DND-41 (cell line): ENCODE measurements around the gene SUCLG2.

Source experiments
- EZH2 ChIP-seq: IDR thresholded peaks from 3 replicates; pipeline ENCODE4 v1.6.1; 2012; ENCODE audit warnings: borderline replicate concordance, low read depth, mild to moderate bottlenecking, moderate library complexity, low read length, inconsistent platforms; ENCODE audit not compliant: severe bottlenecking
- TF ChIP-seq, protein P1 (sequence below): IDR thresholded peaks from 2 replicates; pipeline ENCODE4 v1.5.1; 2012; ENCODE audit warnings: borderline replicate concordance, low read length, moderate library complexity, mild to moderate bottlenecking; ENCODE audit not compliant: poor library complexity, severe bottlenecking; ENCODE audit errors: extremely low read depth

DNA sequence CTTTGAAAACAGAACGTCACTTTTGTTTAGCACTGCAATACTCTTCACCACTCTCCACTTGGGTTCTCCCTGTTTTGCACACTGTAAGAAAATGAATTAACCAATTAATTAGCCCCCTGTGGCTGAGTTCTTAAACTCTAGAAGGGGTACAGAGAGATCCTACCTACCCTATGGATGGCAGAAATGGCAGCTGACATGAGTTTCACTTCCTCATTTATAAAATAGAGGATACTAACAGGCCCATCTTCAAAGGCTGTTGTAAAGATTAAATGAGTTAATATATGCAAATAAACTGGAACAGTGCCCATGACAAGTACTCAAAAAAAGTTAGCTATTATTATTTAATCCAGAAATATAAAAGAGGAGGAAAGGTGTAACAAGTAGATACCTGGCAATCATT, 36.9 kb downstream of the SUCLG2 start:
- TF ChIP-seq, protein P1, sequence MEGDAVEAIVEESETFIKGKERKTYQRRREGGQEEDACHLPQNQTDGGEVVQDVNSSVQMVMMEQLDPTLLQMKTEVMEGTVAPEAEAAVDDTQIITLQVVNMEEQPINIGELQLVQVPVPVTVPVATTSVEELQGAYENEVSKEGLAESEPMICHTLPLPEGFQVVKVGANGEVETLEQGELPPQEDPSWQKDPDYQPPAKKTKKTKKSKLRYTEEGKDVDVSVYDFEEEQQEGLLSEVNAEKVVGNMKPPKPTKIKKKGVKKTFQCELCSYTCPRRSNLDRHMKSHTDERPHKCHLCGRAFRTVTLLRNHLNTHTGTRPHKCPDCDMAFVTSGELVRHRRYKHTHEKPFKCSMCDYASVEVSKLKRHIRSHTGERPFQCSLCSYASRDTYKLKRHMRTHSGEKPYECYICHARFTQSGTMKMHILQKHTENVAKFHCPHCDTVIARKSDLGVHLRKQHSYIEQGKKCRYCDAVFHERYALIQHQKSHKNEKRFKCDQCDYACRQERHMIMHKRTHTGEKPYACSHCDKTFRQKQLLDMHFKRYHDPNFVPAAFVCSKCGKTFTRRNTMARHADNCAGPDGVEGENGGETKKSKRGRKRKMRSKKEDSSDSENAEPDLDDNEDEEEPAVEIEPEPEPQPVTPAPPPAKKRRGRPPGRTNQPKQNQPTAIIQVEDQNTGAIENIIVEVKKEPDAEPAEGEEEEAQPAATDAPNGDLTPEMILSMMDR, result no peak
- no peak for TF ChIP-seq EZH2
